SKM-1 (cell line): ENCODE data around the gene C19orf47.
A peak's percentile ranks its signal among the peaks of the same experiment; 100 is the strongest.

Experiments
- DNase-seq: peaks from one replicate; lab custom pipeline; 2025; ENCODE audit not compliant: unreplicated experiment; lab: John Stamatoyannopoulos, UW

The C19orf47 gene

GRCh38 chr19:40348125-40348913 lies at the start of gene C19orf47, which contains the start of gene PLD3:
TSS of gene C19orf47 (minus strand) at chr19:40348397. CDS start at chr19:40341857, 6,540 bp downstream.
TSS of gene PLD3 (plus strand) at chr19:40348695. CDS start at chr19:40366484, 17,789 bp downstream.
- peak; percentile 97 for DNase-seq

GRCh38 chr19:40397568-40397906 lies 49.3 kb upstream of the C19orf47 start:
- DNase-seq = no peak

GRCh38 chr19:40396886-40397567 lies 48.8 kb upstream of the C19orf47 start:
- DNase-seq = no peak

- DNase-seq = no peak
Measured at GRCh38 chr19:40395956-40396355, 47.8 kb upstream of the C19orf47 start.

GRCh38 chr19:40394816-40395210 lies 46.6 kb upstream of the C19orf47 start:
- no peak for DNase-seq

GRCh38 chr19:40393894-40394815 lies 46.0 kb upstream of the C19orf47 start:
- DNase-seq = no peak

- no peak for DNase-seq
Measured at GRCh38 chr19:40392894-40393517, 44.8 kb upstream of the C19orf47 start.

- DNase-seq = no peak
Measured at GRCh38 chr19:40392123-40392522, 43.9 kb upstream of the C19orf47 start.

- no peak for DNase-seq
Measured at GRCh38 chr19:40390084-40390742, 42.0 kb upstream of the C19orf47 start, which contains the start of gene HIPK4. TSS of gene HIPK4 (minus strand) at chr19:40390181. CDS start at chr19:40389902, 279 bp downstream.

GRCh38 chr19:40389404-40390083 lies 41.3 kb upstream of the C19orf47 start:
- DNase-seq = no peak

- DNase-seq = no peak
Measured at GRCh38 chr19:40388481-40388880, 40.3 kb upstream of the C19orf47 start.

- DNase-seq = no peak
Measured at GRCh38 chr19:40387155-40387554, 39.0 kb upstream of the C19orf47 start.

- no peak for DNase-seq
Measured at GRCh38 chr19:40383668-40384248, 35.6 kb upstream of the C19orf47 start.

GRCh38 chr19:40381321-40381720 lies 33.1 kb upstream of the C19orf47 start:
- no peak for DNase-seq

- DNase-seq = no peak
Measured at GRCh38 chr19:40380199-40381037, 32.2 kb upstream of the C19orf47 start.

GRCh38 chr19:40379446-40380198 lies 31.4 kb upstream of the C19orf47 start:
- no peak for DNase-seq

- DNase-seq = no peak
Measured at GRCh38 chr19:40378509-40378908, 30.3 kb upstream of the C19orf47 start.
